Uterus (tissue), 4 donors: ENCODE measurements around the gene SPRING1. TPM values are rescaled to one million over a fixed set of nuclear protein-coding genes. Genes with fewer than 3 reads are reported as not detected.
"Not testable (repeated sequence)": the region's sequence is repeated elsewhere in the genome, so short reads cannot be mapped to it uniquely, and the experiment has no call there.

Experiments
- DNase-seq, 2 donors: peaks; one replicate each; pipeline ENCODE4 v3.0.0-alpha.2; 2019 to 2020
- H3K27ac ChIP-seq, 2 donors: fragments of 200-600 bp; sonication (generic); 1 replicate in 1 of 2; 2 replicates in 1 of 2; pipeline ENCODE4 v1.5.1; 2016 to 2018
- H3K27me3 ChIP-seq, 2 donors: fragments of 200-600 bp; sonication (generic); one replicate each; pipeline ENCODE4 v1.5.1; 2018 to 2019; ENCODE audit warnings: control low read depth in 1 of 2
- H3K36me3 ChIP-seq, 2 donors: fragments of 200-600 bp; sonication (generic); one replicate each; pipeline ENCODE4 v1.5.1; 2019; ENCODE audit warnings: control low read depth in 1 of 2
- H3K4me1 ChIP-seq, 2 donors: fragments of 200-600 bp; sonication (generic); one replicate each; pipeline ENCODE4 v1.5.1; 2018 to 2019; ENCODE audit warnings: control low read depth in 1 of 2
- H3K4me3 ChIP-seq, 2 donors: fragments of 200-600 bp; sonication (generic); 1 replicate in 1 of 2; 2 replicates in 1 of 2; pipeline ENCODE4 v1.5.1; 2018 to 2019; ENCODE audit warnings: mild to moderate bottlenecking in 1 of 2
- H3K9me3 ChIP-seq, 2 donors: fragments of 200-600 bp; sonication (generic); one replicate each; pipeline ENCODE4 v1.5.1; 2019; ENCODE audit warnings: control low read depth in 1 of 2
- POLR2A ChIP-seq, 2 donors: fragments of 450-650 bp; IDR thresholded peaks; one replicate each; pipeline ENCODE4 v1.6.1; 2016; ENCODE audit warnings: antibody characterized with exemption in 2 of 2, mild to moderate bottlenecking in 1 of 2, moderate library complexity in 1 of 2
- intact Hi-C: fragments of 100-400 bp; cut with DNase I; formaldehyde crosslinking; loops from one replicate; pipeline ENCODE4 v1.15.1; 2023; ENCODE audit warnings: low total_unique reads
- total RNA-seq, 4 donors: library from RNA; depleted of rRNA in 3 of 4; stranded (reverse); fragments of >200 nt in 3 of 4; gene quantifications; one replicate each; pipeline versions ENCODE4 v1.1.0 to v1.2.4, GENCODE V29; 2014 to 2023
- TF ChIP-seq, protein P1 (sequence below), 4 experiments: fragments of 200-600 bp in 2 of 4; fragments of 450-650 bp in 2 of 4; sonication (generic) in 2 of 4; IDR thresholded peaks; one replicate each; pipeline ENCODE4 v1.5.1; 2016 to 2019; ENCODE audit warnings: antibody characterized with exemption in 4 of 4, mild to moderate bottlenecking in 2 of 4, moderate library complexity in 1 of 4
- donor health status: DM: yes; HTN: yes; CAD: no.

SPRING1 gene
- total RNA-seq, 4 donors from 2014 or later: 14.3 to 26.2 (median 20.2) TPM

DNA sequence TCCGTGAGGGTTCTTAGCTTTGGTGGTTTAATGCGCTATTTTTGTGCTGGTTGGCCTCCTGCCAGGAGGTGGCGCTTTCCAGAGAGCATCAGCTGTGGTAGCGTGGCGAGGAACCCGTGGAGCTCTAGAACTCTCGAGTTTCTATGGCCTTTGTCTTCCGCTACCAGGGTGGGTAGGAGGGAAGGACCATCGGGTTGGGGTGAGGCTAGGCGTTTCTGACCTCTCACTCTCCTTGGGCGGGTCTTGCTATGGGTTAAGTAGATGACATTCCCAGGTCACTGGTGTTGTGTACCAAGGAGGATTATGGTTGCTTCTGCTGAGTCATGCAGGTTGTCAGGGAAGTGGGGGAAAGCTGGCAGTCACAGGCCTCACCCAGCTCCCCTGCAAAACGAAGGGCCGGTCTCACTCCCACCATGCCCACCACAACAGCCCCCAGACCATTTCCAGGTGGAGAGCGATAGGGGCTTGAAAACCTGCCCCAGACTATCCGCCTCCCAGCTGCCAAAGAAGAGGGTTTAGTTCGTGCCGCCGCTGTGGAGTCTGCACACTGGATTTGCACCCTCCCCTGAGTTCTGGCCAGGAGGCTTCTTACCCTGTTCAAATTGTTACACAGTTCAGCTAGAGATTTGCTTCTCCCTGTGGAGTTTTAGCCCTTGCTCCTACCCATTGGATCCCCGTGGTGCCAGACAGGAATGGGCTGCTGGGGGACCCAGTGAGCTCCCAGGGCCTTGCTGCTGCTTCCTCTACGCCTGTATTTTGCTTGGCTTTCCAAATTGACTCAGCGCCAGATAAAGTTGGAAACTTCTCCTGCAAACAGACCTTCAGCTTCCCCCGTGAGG is 22.1 kb upstream of the SPRING1 start:
- H3K27me3 ChIP-seq: no peaks in the 10 kb centered on the region
- intact Hi-C loops: no loop called here
- no peak overlapping the region for H3K27ac ChIP-seq
- H3K4me3 ChIP-seq: no peak overlapping the region
- DNase-seq: no peak
- no peak for TF ChIP-seq POLR2A (IDR thresholded peaks at IDR 0.05)
- TF ChIP-seq, protein P1, sequence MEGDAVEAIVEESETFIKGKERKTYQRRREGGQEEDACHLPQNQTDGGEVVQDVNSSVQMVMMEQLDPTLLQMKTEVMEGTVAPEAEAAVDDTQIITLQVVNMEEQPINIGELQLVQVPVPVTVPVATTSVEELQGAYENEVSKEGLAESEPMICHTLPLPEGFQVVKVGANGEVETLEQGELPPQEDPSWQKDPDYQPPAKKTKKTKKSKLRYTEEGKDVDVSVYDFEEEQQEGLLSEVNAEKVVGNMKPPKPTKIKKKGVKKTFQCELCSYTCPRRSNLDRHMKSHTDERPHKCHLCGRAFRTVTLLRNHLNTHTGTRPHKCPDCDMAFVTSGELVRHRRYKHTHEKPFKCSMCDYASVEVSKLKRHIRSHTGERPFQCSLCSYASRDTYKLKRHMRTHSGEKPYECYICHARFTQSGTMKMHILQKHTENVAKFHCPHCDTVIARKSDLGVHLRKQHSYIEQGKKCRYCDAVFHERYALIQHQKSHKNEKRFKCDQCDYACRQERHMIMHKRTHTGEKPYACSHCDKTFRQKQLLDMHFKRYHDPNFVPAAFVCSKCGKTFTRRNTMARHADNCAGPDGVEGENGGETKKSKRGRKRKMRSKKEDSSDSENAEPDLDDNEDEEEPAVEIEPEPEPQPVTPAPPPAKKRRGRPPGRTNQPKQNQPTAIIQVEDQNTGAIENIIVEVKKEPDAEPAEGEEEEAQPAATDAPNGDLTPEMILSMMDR (IDR thresholded peaks at IDR 0.05): no peak
- no peaks in the 10 kb centered on the region for H3K36me3 ChIP-seq
- H3K9me3 ChIP-seq: no peaks in the 10 kb centered on the region
- H3K4me1 ChIP-seq: no peaks in the 10 kb centered on the region

DNA sequence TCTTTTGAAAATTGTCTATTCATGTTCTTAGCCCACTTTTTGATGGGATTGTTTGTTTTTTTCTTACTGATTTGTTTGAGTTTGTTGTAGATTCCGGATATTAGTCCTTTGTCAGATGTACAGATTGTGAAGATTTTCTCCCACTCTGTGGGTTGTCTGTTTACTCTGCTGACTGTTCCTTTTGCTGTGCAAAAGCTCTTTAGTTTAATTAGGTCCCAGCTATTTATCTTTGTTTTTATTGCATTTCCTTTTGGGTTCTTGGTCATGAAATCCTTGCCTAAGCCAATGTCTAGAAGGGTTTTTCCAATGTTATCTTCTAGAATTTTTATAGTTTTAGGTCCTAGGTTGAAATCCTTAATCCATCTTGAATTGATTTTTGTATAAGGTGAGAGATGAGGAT is 16.9 kb upstream of the SPRING1 start:
- DNase-seq, H3K27me3 ChIP-seq, H3K4me3 ChIP-seq, H3K9me3 ChIP-seq, H3K4me1 ChIP-seq, H3K36me3 ChIP-seq, H3K27ac ChIP-seq, intact Hi-C loops: not testable (repeated sequence)

DNA sequence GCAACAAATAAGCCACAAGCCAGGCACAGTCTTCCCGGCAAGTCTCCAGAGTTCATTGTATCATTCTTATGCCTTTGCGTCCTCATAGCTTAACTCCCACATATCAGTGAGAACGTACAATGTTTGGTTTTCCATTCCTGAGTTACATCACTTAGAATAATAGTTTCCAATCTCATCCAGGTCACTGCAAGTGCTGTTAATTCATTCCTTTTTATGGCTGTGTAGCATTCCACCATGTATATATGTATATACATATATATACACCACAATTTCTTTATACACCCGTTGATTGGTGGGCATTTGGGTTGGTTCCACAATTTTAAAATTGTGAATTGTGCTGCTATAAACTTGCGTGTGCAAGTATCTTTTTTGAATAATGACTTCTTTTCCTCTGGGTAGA is 16.2 kb upstream of the SPRING1 start:
- intact Hi-C loops: not testable (repeated sequence)

DNA sequence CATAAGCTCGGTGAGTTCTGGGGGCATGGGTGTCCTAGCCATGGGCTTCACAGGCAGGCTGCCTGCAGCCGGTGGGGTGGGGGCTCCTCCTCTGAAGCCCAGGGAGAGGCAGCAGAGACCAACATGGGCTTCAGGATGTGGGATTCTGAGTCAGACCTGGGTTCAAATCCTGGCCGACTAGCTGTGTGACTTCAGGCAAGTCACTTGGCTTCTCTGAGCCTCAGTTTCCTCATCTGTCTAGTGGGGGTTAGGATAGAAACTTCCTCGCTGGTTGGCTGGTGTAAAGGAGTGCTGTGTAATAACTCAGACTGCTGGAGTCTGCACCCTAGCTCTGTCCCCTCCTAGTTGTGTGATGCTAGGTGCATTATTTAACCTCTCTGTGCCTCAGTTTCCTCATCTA is 12.4 kb upstream of the SPRING1 start:
- intact Hi-C loops: no loop called here
- no peak for TF ChIP-seq POLR2A (IDR thresholded peaks at IDR 0.05)
- TF ChIP-seq, protein P1 (IDR thresholded peaks at IDR 0.05): no peak
- no peak for DNase-seq
- Histone ChIP-seq H3K9me3 (no peaks in the 10 kb centered on the region), H3K27me3 (no peaks in the 10 kb centered on the region), H3K27ac (no peak overlapping the region), H3K4me3 (no peak overlapping the region), H3K36me3 (no peaks in the 10 kb centered on the region), H3K4me1 (no peaks in the 10 kb centered on the region)

More for the DNA sequence above, 16.2 kb upstream of the SPRING1 start:
- not testable (repeated sequence) for H3K4me1 ChIP-seq, H3K4me3 ChIP-seq, DNase-seq, H3K9me3 ChIP-seq, H3K27ac ChIP-seq, H3K27me3 ChIP-seq, H3K36me3 ChIP-seq

DNA sequence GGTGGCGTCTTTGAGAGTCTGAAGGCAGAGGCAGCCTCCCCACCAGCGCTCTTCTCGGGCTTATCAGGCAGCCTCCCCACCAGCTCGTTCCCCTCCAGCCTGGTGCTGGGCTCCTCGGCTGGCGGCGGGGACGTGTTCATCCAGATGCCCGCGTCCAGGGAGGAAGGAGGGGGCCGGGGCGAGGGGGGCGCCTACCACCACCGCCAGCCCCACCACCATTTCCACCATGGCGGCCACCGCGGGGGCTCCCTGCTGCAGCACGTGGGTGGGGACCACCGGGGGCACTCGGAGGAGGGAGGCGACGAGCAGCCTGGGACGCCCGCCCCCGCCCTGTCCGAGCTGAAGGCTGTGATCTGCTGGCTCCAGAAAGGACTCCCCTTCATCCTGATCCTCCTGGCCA is 12.0 kb upstream of the SPRING1 start:
- Histone ChIP-seq H3K4me3 (no peak overlapping the region), H3K4me1 (no peaks in the 10 kb centered on the region), H3K27me3 (no peaks in the 10 kb centered on the region), H3K36me3 (no peaks in the 10 kb centered on the region), H3K9me3 (no peaks in the 10 kb centered on the region), H3K27ac (no peak overlapping the region)
- intact Hi-C loops: no loop called here
- no peak for DNase-seq
- TF ChIP-seq, protein P1 (IDR thresholded peaks at IDR 0.05): no peak
- no peak for TF ChIP-seq POLR2A (IDR thresholded peaks at IDR 0.05)

DNA sequence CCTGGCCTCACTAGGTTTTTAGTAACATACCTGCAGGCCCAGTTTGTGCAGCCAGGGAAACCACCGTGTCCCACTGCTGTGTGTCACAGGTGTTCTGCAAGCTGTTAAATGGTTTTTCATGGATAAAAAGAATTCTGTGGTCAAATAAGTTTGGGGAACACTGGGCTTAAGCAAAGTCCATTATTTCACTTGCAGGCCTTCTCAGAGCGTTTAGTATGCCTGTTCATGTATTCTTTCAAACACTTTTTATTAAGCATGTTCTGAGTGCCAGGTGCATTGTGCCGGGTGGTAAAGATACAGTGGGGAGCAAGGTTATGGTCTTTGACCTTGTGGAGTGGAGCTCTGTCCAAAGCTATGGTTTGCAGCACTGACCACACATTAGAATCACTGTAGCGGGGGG is 7.7 kb upstream of the SPRING1 start:
- Histone ChIP-seq H3K4me1 (no peaks in the 10 kb centered on the region), H3K27ac (no peak overlapping the region), H3K9me3 (no peaks in the 10 kb centered on the region), H3K36me3 (no peaks in the 10 kb centered on the region), H3K4me3 (no peak overlapping the region), H3K27me3 (no peaks in the 10 kb centered on the region)
- intact Hi-C loops: no loop called here
- DNase-seq: no peak
- TF ChIP-seq, protein P1 (IDR thresholded peaks at IDR 0.05): no peak
- no peak for TF ChIP-seq POLR2A (IDR thresholded peaks at IDR 0.05)
